ENCODE results near the gene LDLR.

Gene LDLR

DNA sequence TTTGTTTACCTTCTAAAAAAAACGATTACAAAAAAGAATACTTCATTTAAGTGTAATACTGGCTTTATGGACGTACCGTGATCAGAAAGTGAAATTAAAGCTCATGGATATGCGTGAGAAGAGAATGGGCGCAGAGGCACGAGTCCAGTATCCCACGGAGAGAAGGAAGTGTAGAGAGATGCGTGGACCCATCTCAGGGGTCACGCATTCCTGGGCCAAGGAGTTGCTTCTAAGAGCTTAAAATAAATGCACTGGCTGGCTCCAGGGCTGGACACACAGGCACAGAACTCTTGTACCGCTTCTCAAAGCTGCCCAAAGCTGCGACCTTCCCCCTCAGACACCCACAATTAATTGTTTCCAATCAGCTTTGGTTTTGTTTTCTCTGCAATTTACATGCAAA lies 75.0 kb downstream of the LDLR start:
- 89 to 94% methylated on average over 10 of the region's 11 CpGs for WGBS, 2 experiments (ENCODE audit: insufficient coverage in 2 of 2)

DNA sequence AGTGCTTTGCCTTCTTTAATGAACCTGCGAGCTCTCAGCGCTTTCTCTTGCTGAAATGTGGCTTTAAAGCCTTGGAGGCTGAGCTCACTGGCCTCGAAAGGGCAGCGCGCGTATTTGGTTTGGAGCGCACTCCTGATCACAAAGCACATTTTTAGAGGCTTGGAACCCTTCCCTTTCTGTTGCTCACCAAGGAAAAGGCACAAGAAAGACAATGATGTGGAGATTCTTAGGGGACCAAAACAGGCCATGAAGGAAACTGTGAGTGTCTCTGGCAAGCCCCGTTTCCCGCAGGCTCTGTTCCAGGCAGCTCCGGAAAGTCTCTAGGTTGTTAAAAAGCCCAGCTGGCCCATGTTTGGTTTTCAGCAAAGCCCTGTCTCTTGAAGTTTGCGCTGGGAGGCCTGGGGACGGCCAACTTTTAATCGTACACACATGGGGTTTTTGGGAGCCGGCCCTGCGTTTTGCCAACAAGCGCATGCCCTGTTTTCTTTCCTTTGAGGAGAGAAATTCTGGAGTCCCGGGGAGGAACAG lies 75.7 kb downstream of the LDLR start:
- Histone ChIP-seq H3K36me3 (ENCODE audit: control insufficient read depth, insufficient read depth, low read length) (peaks cover 35% of the 10 kb centered on the region), H3K4me3 (ENCODE audit: extremely low read depth, insufficient read depth, low read length, poor library complexity, severe bottlenecking) (no peak overlapping the region), H3K27ac (ENCODE audit: low read depth, low read length, severe bottlenecking) (no peak overlapping the region), H3K9me3 (ENCODE audit: control insufficient read depth, low read length) (peaks cover 4% of the 10 kb centered on the region), H3K4me1 (ENCODE audit: control insufficient read depth, insufficient read depth, low read length, poor library complexity, severe bottlenecking) (no peaks in the 10 kb centered on the region)
- 87 to 93% methylated on average over 17 of the region's 17 CpGs for WGBS, 2 experiments (ENCODE audit: insufficient coverage in 2 of 2)

More for the DNA sequence above, 75.0 kb downstream of the LDLR start:
- Histone ChIP-seq H3K9me3 (ENCODE audit: control insufficient read depth, low read length) (peaks cover 4% of the 10 kb centered on the region), H3K27ac (ENCODE audit: low read depth, low read length, severe bottlenecking) (no peak overlapping the region), H3K36me3 (ENCODE audit: control insufficient read depth, insufficient read depth, low read length) (peaks cover 29% of the 10 kb centered on the region), H3K4me1 (ENCODE audit: control insufficient read depth, insufficient read depth, low read length, poor library complexity, severe bottlenecking) (no peaks in the 10 kb centered on the region), H3K4me3 (ENCODE audit: extremely low read depth, insufficient read depth, low read length, poor library complexity, severe bottlenecking) (no peak overlapping the region)

DNA sequence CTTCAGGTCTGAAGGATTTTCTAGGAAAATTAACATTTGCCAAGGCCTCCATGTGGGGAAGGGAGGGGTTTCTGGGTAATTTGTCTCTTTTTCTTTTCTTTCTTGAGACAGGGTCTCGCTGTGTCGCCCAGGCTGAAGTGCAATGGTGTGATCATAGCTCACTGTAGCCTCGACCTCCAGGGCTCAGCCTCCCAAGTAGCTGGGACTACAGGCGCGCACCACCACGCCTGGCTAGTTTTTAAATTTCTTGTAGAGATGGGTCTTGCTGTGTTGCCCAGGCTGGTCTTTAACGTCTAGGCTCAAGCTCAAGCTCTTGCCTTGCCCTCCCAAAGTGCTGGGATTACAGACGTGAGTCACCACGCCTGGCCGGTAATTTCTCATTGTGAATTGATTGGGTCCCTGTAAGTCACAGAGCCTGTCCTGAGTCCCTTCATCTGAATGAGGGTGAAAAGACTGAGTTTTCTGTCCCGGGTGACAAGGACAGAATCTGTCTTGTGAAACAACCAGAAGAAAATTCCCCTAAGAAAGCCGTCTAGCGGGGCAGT lies 76.3 kb downstream of the LDLR start:
- H3K9me3 ChIP-seq (ENCODE audit: control insufficient read depth, low read length), result peaks cover under 1% of the 10 kb centered on the region
- 79 to 96% methylated on average over 7 to 10 of the region's 13 CpGs for WGBS, 2 experiments (ENCODE audit: insufficient coverage in 2 of 2)
- H3K4me1 ChIP-seq (ENCODE audit: control insufficient read depth, insufficient read depth, low read length, poor library complexity, severe bottlenecking), result no peaks in the 10 kb centered on the region
- no peak overlapping the region for H3K27ac ChIP-seq (ENCODE audit: low read depth, low read length, severe bottlenecking)
- no peak overlapping the region for H3K4me3 ChIP-seq (ENCODE audit: extremely low read depth, insufficient read depth, low read length, poor library complexity, severe bottlenecking)
- H3K36me3 ChIP-seq (ENCODE audit: control insufficient read depth, insufficient read depth, low read length), result peaks cover 41% of the 10 kb centered on the region

DNA sequence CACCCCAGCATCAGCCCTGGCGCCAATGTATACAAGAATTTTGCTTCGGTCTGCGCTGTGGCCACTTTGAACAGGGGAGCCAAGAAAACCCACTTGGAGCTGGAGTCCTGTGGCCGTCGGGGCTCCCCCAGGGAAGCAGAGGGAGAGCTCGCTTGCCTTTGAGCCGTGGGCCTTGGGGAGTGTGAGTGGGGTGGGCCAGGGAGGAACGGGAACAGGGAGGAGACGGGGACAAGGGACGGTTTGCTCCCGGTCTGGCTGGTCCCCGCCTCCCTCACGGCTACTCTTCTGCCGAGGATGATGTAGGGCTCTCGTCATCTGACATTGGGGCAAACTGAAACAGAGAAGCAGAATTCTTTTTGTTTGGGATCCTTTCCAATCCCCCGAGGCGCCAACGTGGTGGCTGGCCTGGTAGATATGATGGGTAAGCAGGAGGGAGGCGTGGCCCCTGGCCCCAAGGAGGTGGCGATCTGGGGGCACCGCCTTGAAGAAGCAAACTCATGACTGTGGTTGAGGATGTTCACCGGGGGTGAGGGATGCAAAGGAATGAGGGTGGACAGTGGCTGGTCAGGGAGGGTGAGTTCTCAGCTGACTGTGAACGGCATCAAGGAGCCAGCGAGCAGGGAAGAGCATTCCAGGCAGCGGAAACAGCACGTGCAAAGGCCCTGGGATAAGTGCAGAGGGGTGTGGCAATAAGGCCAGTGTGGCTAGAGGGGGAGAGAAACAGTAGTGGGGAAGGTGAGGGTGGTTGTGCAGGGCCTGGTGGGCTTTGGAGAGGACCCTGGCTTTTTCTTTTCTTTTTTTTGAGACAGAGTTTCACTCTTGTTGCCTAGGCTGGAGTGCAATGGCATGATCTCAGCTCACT lies 77.2 kb downstream of the LDLR start:
- Histone ChIP-seq H3K4me3 (ENCODE audit: extremely low read depth, insufficient read depth, low read length, poor library complexity, severe bottlenecking) (no peak overlapping the region), H3K36me3 (ENCODE audit: control insufficient read depth, insufficient read depth, low read length) (peaks cover 48% of the 10 kb centered on the region), H3K4me1 (ENCODE audit: control insufficient read depth, insufficient read depth, low read length, poor library complexity, severe bottlenecking) (no peaks in the 10 kb centered on the region), H3K27ac (ENCODE audit: low read depth, low read length, severe bottlenecking) (no peak overlapping the region), H3K9me3 (ENCODE audit: control insufficient read depth, low read length) (no peaks in the 10 kb centered on the region)
- WGBS, 2 experiments (ENCODE audit: insufficient coverage in 2 of 2), result 90 to 92% methylated on average over 21 to 25 of the region's 26 CpGs

DNA sequence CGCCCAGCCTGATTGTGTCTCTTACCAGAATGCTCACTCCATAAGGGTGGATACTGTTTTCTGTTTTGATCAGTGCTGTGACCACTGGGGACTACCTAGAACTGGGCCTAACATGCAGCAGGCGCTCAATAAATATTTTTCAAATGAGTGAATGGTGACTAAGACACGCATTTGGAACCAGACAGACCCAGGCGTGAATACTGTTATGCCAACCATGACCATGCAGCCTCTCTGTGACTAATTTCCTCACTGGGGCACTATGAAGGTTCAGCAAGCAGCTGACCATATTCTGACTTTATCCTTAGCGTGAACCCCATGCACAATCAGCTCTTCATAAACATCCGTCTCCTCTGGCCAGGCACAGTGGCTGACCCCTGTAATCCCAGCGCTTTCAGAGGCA lies 79.3 kb downstream of the LDLR start:
- Histone ChIP-seq H3K4me3 (ENCODE audit: extremely low read depth, insufficient read depth, low read length, poor library complexity, severe bottlenecking) (no peak overlapping the region), H3K36me3 (ENCODE audit: control insufficient read depth, insufficient read depth, low read length) (peaks cover 63% of the 10 kb centered on the region), H3K9me3 (ENCODE audit: control insufficient read depth, low read length) (no peaks in the 10 kb centered on the region), H3K4me1 (ENCODE audit: control insufficient read depth, insufficient read depth, low read length, poor library complexity, severe bottlenecking) (no peaks in the 10 kb centered on the region), H3K27ac (ENCODE audit: low read depth, low read length, severe bottlenecking) (no peak overlapping the region)
- WGBS, 2 experiments (ENCODE audit: insufficient coverage in 2 of 2), result 86 to 100% methylated on average over 6 to 7 of the region's 7 CpGs

DNA sequence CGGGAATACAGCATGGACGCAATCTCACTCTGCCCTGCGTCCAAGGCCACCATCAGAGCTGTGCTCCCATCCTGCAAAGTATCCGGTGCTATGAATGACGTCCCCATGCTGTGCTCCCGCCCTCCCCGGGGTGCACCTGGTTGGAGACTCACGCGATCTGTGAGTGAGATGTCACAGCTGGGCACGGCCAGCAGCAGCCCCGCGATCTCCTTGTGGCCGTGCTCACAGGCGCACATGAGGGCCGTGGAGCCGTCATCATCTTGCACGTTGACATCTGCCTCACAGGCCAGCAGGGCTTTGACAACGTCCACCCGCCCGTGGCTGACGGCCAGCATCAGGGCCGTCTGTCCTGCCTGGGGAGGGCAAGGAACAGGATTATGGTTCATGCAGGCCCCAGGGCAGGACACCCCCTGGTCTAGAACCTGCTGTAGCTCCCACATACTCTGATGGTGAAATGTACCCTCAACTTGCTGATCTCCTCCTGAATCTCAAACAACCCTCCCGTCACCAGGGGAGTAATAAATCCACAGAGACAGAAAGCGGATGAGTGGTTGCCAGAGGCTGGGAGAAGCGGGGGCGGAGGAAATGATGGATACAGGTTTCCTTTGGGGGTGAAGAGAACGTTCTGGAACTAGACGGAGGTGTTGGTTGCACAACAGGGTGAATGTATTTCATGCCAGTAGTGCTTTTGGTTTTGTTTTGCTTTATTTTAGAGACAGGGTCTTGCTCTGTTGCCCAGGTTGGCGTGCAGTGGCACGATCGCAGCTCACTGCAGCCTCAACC lies 80.8 kb downstream of the LDLR start:
- no peaks in the 10 kb centered on the region for H3K9me3 ChIP-seq (ENCODE audit: control insufficient read depth, low read length)
- peaks cover 78% of the 10 kb centered on the region for H3K36me3 ChIP-seq (ENCODE audit: control insufficient read depth, insufficient read depth, low read length)
- H3K27ac ChIP-seq (ENCODE audit: low read depth, low read length, severe bottlenecking), result no peak overlapping the region
- WGBS, 2 experiments (ENCODE audit: insufficient coverage in 2 of 2), result 96% methylated on average over 24 to 29 of the region's 31 CpGs
- H3K4me3 ChIP-seq (ENCODE audit: extremely low read depth, insufficient read depth, low read length, poor library complexity, severe bottlenecking), result no peak overlapping the region
- H3K4me1 ChIP-seq (ENCODE audit: control insufficient read depth, insufficient read depth, low read length, poor library complexity, severe bottlenecking), result no peaks in the 10 kb centered on the region

DNA sequence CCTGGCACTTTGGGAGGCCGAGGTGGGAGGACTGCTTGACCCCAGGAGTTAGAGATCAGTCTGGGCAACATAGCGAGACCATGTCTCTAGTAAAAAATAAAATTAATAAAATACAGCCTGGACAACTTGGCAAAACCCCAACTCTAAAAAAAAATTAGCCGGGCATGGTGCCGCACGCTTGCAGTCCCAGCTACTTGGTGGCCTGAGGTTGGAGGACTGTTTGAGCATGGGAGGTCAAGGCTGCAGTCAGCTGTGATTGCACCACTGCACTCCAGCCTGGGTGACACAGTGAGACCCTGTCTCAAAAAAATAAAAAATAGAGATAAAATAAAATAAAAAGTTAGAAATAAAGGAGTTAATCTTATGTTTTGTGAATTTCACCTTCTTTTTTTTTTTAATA lies 81.9 kb downstream of the LDLR start:
- Histone ChIP-seq H3K9me3 (ENCODE audit: control insufficient read depth, low read length) (no peaks in the 10 kb centered on the region), H3K4me3 (ENCODE audit: extremely low read depth, insufficient read depth, low read length, poor library complexity, severe bottlenecking) (no peak overlapping the region), H3K27ac (ENCODE audit: low read depth, low read length, severe bottlenecking) (no peak overlapping the region), H3K4me1 (ENCODE audit: control insufficient read depth, insufficient read depth, low read length, poor library complexity, severe bottlenecking) (no peaks in the 10 kb centered on the region), H3K36me3 (ENCODE audit: control insufficient read depth, insufficient read depth, low read length) (peaks cover 79% of the 10 kb centered on the region)
- WGBS, 2 experiments (ENCODE audit: insufficient coverage in 2 of 2), result 60 to 100% methylated on average over 1 to 2 of the region's 5 CpGs

DNA sequence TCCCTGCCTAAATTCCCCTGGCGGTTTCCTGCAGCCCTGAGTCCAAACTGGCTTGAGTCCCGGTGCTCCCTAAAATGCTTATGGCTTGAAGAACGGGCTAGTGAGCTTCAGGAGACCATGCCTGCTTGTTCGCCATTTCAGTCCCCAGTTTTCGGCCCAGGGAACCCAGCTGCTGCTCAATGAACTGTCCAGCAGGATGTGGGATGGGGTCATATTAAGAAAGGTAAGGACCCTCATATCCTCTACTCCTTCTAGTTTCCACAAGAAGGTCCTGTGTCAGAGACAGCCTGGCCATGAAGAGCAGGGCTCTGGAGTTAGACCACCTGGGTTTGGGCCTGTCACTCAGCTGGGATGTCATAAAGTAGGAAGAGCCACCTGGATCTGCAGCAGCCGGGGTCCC lies 83.3 kb downstream of the LDLR start:
- H3K4me1 ChIP-seq (ENCODE audit: control insufficient read depth, insufficient read depth, low read length, poor library complexity, severe bottlenecking), result no peaks in the 10 kb centered on the region
- no peak overlapping the region for H3K27ac ChIP-seq (ENCODE audit: low read depth, low read length, severe bottlenecking)
- no peak overlapping the region for H3K4me3 ChIP-seq (ENCODE audit: extremely low read depth, insufficient read depth, low read length, poor library complexity, severe bottlenecking)
- no peaks in the 10 kb centered on the region for H3K9me3 ChIP-seq (ENCODE audit: control insufficient read depth, low read length)
- 95 to 100% methylated on average over 6 of the region's 6 CpGs for WGBS, 2 experiments (ENCODE audit: insufficient coverage in 2 of 2)
- peaks cover 80% of the 10 kb centered on the region for H3K36me3 ChIP-seq (ENCODE audit: control insufficient read depth, insufficient read depth, low read length)

DNA sequence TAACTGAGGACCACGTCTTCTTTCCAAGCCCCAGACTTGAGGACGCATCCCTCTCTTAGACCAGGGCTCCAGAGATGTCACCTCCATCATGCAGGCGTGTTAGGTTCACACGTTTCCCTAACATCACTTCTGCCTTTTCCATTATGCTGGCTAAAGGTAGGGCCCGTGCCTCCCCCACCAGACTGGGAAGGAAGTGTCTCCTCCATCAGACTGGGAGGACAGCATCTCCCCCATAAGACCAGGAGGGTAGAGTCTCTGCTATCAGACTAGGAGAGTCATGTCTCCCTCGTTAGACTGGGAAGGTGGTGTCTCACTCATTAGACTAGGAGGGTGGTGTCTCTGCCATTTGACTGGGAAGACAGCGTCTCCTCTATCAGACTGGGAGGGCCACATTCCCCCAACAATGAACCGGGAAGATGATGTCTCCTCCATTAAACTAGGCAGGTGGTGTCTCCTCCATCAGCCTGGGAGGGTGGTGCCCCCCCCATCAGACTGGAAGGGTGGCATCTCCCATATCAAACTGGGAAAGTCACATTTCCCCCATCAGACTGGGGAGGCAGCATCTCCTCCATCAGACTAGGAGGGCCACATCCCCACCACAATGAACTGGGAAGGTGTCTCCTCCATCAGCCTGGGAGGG lies 84.4 kb downstream of the LDLR start:
- Histone ChIP-seq H3K36me3 (ENCODE audit: control insufficient read depth, insufficient read depth, low read length) (peaks cover 83% of the 10 kb centered on the region), H3K9me3 (ENCODE audit: control insufficient read depth, low read length) (no peaks in the 10 kb centered on the region), H3K27ac (ENCODE audit: low read depth, low read length, severe bottlenecking) (no peak overlapping the region), H3K4me1 (ENCODE audit: control insufficient read depth, insufficient read depth, low read length, poor library complexity, severe bottlenecking) (no peaks in the 10 kb centered on the region), H3K4me3 (ENCODE audit: extremely low read depth, insufficient read depth, low read length, poor library complexity, severe bottlenecking) (no peak overlapping the region)
- WGBS, 2 experiments (ENCODE audit: insufficient coverage in 2 of 2), result 98 to 100% methylated on average over 5 to 7 of the region's 8 CpGs

DNA sequence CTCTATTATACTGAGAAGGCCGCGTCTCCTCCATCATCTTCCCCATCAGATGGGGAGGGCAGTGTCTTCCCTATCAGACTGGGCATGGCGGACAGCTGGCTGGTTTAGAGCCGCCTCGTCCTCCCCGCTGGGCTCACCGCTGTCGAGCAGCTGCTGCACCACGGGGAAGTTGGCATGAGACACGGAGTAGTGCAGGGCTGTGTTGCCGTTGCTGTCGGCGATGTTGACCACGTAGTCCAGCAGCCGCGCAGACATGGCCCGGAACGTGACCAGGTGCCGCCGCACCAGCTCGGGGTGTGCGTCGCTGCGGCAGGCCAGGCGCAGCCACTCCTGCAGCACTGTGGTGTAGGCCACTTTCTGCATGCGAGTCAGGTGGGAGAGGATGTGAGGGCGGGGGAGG lies 85.1 kb downstream of the LDLR start:
- Histone ChIP-seq H3K9me3 (ENCODE audit: control insufficient read depth, low read length) (no peaks in the 10 kb centered on the region), H3K36me3 (ENCODE audit: control insufficient read depth, insufficient read depth, low read length) (peaks cover 84% of the 10 kb centered on the region), H3K4me1 (ENCODE audit: control insufficient read depth, insufficient read depth, low read length, poor library complexity, severe bottlenecking) (no peaks in the 10 kb centered on the region), H3K4me3 (ENCODE audit: extremely low read depth, insufficient read depth, low read length, poor library complexity, severe bottlenecking) (no peak overlapping the region), H3K27ac (ENCODE audit: low read depth, low read length, severe bottlenecking) (no peak overlapping the region)
- 98 to 99% methylated on average over 23 to 25 of the region's 27 CpGs for WGBS, 2 experiments (ENCODE audit: insufficient coverage in 2 of 2)
